Fibroblast of pulmonary artery (primary cell): ENCODE measurements around the gene CCHCR1.

Experiments used
- DNase-seq: peaks from one replicate; pipeline ENCODE4 v3.0.0-alpha.2; 2010; ENCODE audit warnings: low read depth
- H3K4me3 ChIP-seq: replicated peaks from 2 replicates; pipeline ENCODE4 v1.5.1; 2011; ENCODE audit warnings: low read depth, mild to moderate bottlenecking, control low read depth, low read length, moderate library complexity
- CTCF ChIP-seq: IDR thresholded peaks from 2 replicates; pipeline ENCODE4 v1.5.1; 2011; ENCODE audit warnings: mild to moderate bottlenecking, control low read depth, low read length, inconsistent platforms; ENCODE audit errors: missing control alignments

CCHCR1 gene

GRCh38 chr6:31145386-31145785 lies 12.2 kb downstream of the CCHCR1 start:
- no peak for TF ChIP-seq CTCF
- no peak overlapping the region for H3K4me3 ChIP-seq
- no peak for DNase-seq

- H3K4me3 ChIP-seq = no peak overlapping the region
- DNase-seq = no peak
- no peak for TF ChIP-seq CTCF
Observed at GRCh38 chr6:31144970-31145340, 12.6 kb downstream of the CCHCR1 start.

GRCh38 chr6:31144296-31144969 lies 13.2 kb downstream of the CCHCR1 start:
- no peak for DNase-seq
- no peak for TF ChIP-seq CTCF
- H3K4me3 ChIP-seq = no peak overlapping the region

- DNase-seq = peak; percentile 90
- H3K4me3 ChIP-seq = no peak overlapping the region
Observed at GRCh38 chr6:31143148-31143547, 14.5 kb downstream of the CCHCR1 start.

GRCh38 chr6:31142361-31142761 lies 15.2 kb downstream of the CCHCR1 start:
- DNase-seq = no peak
- no peak overlapping the region for H3K4me3 ChIP-seq
- TF ChIP-seq CTCF = no peak

More at GRCh38 chr6:31143148-31143547, 14.5 kb downstream of the CCHCR1 start:
- TF ChIP-seq CTCF = no peak

- H3K4me3 ChIP-seq = no peak overlapping the region
- DNase-seq = no peak
- no peak for TF ChIP-seq CTCF
Observed at GRCh38 chr6:31140643-31141042, 17.0 kb downstream of the CCHCR1 start.

- no peak for TF ChIP-seq CTCF
- peak; percentile 73 for DNase-seq
- no peak overlapping the region for H3K4me3 ChIP-seq
Observed at GRCh38 chr6:31139599-31139998, 18.0 kb downstream of the CCHCR1 start.
